Measurements from ENCODE around the gene FUT8.

The FUT8 gene

DNA sequence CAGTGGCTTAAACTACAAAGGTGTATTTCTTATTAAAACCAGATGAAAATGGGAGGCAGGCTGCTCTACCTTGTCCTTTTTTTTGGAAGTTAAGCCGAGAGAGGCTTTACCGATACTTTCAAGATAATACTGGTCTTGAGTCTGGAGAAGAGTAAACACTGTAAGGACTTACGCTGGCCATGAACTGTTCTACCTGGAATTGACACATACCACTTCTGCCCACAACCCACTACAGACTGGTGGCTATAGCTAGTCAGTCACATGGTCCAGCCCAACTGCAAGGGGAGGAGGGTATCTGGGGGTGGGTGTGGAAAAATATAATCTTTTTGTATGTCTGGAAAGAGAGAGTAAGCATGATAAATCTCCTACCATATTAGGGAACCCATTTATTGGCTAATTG lies 4.4 kb upstream of the FUT8 start:
- ATAC-seq: no peak

DNA sequence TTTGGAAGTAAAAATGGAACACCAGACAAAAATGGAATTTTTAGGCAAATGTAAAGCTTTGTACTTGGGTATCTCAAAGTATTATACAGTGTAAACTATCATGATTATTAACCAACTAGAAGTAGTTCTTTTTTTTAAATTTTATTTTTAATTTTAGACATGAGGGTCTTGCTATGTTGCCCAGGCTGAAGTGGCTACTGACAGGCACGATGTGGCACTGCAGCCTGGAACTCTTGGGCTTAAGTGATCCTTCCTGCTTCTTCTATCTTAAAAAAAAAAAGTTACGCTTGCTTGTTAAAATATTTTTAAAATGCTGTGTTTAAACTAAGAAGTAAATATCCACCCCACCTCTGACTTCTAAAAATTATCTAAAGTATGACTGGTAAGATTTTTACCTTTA lies 1.9 kb upstream of the FUT8 start:
- no peak for TF ChIP-seq PPARA (CRISPR knock-in tag; IDR thresholded peaks at IDR 0.05; ENCODE audit: borderline replicate concordance)
- no peak for TF ChIP-seq ZC3H10 (CRISPR knock-in tag; IDR thresholded peaks at IDR 0.05)
- no peak for TF ChIP-seq ZNF70 (CRISPR knock-in tag; IDR thresholded peaks at IDR 0.05)
- TF ChIP-seq, protein P1, sequence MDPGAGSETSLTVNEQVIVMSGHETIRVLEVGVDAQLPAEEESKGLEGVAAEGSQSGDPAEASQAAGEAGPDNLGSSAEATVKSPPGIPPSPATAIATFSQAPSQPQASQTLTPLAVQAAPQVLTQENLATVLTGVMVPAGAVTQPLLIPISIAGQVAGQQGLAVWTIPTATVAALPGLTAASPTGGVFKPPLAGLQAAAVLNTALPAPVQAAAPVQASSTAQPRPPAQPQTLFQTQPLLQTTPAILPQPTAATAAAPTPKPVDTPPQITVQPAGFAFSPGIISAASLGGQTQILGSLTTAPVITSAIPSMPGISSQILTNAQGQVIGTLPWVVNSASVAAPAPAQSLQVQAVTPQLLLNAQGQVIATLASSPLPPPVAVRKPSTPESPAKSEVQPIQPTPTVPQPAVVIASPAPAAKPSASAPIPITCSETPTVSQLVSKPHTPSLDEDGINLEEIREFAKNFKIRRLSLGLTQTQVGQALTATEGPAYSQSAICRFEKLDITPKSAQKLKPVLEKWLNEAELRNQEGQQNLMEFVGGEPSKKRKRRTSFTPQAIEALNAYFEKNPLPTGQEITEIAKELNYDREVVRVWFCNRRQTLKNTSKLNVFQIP (CRISPR knock-in tag; IDR thresholded peaks at IDR 0.05; ENCODE audit: borderline replicate concordance, low read depth): no peak
- TF ChIP-seq ESRRG (CRISPR knock-in tag; IDR thresholded peaks at IDR 0.05): no peak
- no peak for TF ChIP-seq TOX (CRISPR knock-in tag; IDR thresholded peaks at IDR 0.05; ENCODE audit: borderline replicate concordance)
- no peak for TF ChIP-seq ZNF8 (CRISPR knock-in tag; IDR thresholded peaks at IDR 0.05)
- TF ChIP-seq ZNF565 (CRISPR knock-in tag; conservative IDR thresholded peaks at IDR 0.05; ENCODE audit: low read depth): no peak
- ATAC-seq: no peak

More for the DNA sequence above, 4.4 kb upstream of the FUT8 start:
- TF ChIP-seq, protein P2, sequence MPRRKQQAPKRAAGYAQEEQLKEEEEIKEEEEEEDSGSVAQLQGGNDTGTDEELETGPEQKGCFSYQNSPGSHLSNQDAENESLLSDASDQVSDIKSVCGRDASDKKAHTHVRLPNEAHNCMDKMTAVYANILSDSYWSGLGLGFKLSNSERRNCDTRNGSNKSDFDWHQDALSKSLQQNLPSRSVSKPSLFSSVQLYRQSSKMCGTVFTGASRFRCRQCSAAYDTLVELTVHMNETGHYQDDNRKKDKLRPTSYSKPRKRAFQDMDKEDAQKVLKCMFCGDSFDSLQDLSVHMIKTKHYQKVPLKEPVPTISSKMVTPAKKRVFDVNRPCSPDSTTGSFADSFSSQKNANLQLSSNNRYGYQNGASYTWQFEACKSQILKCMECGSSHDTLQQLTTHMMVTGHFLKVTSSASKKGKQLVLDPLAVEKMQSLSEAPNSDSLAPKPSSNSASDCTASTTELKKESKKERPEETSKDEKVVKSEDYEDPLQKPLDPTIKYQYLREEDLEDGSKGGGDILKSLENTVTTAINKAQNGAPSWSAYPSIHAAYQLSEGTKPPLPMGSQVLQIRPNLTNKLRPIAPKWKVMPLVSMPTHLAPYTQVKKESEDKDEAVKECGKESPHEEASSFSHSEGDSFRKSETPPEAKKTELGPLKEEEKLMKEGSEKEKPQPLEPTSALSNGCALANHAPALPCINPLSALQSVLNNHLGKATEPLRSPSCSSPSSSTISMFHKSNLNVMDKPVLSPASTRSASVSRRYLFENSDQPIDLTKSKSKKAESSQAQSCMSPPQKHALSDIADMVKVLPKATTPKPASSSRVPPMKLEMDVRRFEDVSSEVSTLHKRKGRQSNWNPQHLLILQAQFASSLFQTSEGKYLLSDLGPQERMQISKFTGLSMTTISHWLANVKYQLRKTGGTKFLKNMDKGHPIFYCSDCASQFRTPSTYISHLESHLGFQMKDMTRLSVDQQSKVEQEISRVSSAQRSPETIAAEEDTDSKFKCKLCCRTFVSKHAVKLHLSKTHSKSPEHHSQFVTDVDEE (CRISPR knock-in tag; IDR thresholded peaks at IDR 0.05): no peak
- TF ChIP-seq TCF4 (CRISPR knock-in tag; IDR thresholded peaks at IDR 0.05; ENCODE audit: borderline replicate concordance): no peak
- no peak for TF ChIP-seq BACH2 (CRISPR knock-in tag; IDR thresholded peaks at IDR 0.05; ENCODE audit: borderline replicate concordance)
- TF ChIP-seq ESRRG (CRISPR knock-in tag; IDR thresholded peaks at IDR 0.05): no peak
- TF ChIP-seq ZNF70 (CRISPR knock-in tag; IDR thresholded peaks at IDR 0.05): no peak
- no peak for TF ChIP-seq SNAI2 (CRISPR knock-in tag; IDR thresholded peaks at IDR 0.05)
- TF ChIP-seq ZFP30 (CRISPR knock-in tag; IDR thresholded peaks at IDR 0.05): no peak
- no peak for TF ChIP-seq RARB (CRISPR knock-in tag; IDR thresholded peaks at IDR 0.05)
- TF ChIP-seq, protein P1 (CRISPR knock-in tag; IDR thresholded peaks at IDR 0.05; ENCODE audit: borderline replicate concordance, low read depth): no peak
- TF ChIP-seq ISL1 (CRISPR knock-in tag; IDR thresholded peaks at IDR 0.05): no peak
- TF ChIP-seq, protein P3, sequence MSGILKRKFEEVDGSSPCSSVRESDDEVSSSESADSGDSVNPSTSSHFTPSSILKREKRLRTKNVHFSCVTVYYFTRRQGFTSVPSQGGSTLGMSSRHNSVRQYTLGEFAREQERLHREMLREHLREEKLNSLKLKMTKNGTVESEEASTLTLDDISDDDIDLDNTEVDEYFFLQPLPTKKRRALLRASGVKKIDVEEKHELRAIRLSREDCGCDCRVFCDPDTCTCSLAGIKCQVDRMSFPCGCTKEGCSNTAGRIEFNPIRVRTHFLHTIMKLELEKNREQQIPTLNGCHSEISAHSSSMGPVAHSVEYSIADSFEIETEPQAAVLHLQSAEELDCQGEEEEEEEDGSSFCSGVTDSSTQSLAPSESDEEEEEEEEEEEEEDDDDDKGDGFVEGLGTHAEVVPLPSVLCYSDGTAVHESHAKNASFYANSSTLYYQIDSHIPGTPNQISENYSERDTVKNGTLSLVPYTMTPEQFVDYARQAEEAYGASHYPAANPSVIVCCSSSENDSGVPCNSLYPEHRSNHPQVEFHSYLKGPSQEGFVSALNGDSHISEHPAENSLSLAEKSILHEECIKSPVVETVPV (CRISPR knock-in tag; IDR thresholded peaks at IDR 0.05): no peak
- TF ChIP-seq, protein P4, sequence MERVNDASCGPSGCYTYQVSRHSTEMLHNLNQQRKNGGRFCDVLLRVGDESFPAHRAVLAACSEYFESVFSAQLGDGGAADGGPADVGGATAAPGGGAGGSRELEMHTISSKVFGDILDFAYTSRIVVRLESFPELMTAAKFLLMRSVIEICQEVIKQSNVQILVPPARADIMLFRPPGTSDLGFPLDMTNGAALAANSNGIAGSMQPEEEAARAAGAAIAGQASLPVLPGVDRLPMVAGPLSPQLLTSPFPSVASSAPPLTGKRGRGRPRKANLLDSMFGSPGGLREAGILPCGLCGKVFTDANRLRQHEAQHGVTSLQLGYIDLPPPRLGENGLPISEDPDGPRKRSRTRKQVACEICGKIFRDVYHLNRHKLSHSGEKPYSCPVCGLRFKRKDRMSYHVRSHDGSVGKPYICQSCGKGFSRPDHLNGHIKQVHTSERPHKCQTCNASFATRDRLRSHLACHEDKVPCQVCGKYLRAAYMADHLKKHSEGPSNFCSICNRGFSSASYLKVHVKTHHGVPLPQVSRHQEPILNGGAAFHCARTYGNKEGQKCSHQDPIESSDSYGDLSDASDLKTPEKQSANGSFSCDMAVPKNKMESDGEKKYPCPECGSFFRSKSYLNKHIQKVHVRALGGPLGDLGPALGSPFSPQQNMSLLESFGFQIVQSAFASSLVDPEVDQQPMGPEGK (CRISPR knock-in tag; IDR thresholded peaks at IDR 0.05; ENCODE audit: borderline replicate concordance): no peak
- no peak for TF ChIP-seq TOX (CRISPR knock-in tag; IDR thresholded peaks at IDR 0.05; ENCODE audit: borderline replicate concordance)
- TF ChIP-seq, protein P5, sequence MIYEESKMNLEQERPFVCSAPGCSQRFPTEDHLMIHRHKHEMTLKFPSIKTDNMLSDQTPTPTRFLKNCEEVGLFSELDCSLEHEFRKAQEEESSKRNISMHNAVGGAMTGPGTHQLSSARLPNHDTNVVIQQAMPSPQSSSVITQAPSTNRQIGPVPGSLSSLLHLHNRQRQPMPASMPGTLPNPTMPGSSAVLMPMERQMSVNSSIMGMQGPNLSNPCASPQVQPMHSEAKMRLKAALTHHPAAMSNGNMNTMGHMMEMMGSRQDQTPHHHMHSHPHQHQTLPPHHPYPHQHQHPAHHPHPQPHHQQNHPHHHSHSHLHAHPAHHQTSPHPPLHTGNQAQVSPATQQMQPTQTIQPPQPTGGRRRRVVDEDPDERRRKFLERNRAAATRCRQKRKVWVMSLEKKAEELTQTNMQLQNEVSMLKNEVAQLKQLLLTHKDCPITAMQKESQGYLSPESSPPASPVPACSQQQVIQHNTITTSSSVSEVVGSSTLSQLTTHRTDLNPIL (CRISPR knock-in tag; IDR thresholded peaks at IDR 0.05; ENCODE audit: low read depth): no peak
- no peak for TF ChIP-seq OSR1 (CRISPR knock-in tag; IDR thresholded peaks at IDR 0.05)
- no peak for TF ChIP-seq ZNF8 (CRISPR knock-in tag; IDR thresholded peaks at IDR 0.05)
- TF ChIP-seq ZFP3 (CRISPR knock-in tag; IDR thresholded peaks at IDR 0.05): no peak
